ENCODE data around the gene LRRC36. TPM values are rescaled to one million over a fixed set of nuclear protein-coding genes. Genes with fewer than 3 reads are reported as not detected.

Gene LRRC36
- total RNA-seq, 1 experiment from 2014 or later: not detected

- Histone ChIP-seq H3K27ac (ENCODE audit: low read depth, low read length) (no peak overlapping the region), H3K27me3 (ENCODE audit: insufficient read depth, low read length) (no peaks in the 10 kb centered on the region), H3K9me2 (ENCODE audit: insufficient read depth) (no peaks in the 10 kb centered on the region), H4K20me1 (ENCODE audit: insufficient read depth) (no peaks in the 10 kb centered on the region), H3K4me3 (replicated peaks in 1 of 2; ENCODE audit: low read depth in 1 of 2, low read length in 2 of 2) (no peak overlapping the region), H3K9ac (ENCODE audit: low read length) (no peak overlapping the region), H3K4me1 (ENCODE audit: control insufficient read depth in 1 of 2, insufficient read depth in 2 of 2, low read length in 2 of 2) (peaks cover 23 to 35% of the 10 kb centered on the region in 2 experiments), H3K9me3 (ENCODE audit: control insufficient read depth in 1 of 2, insufficient read depth in 1 of 2, low read depth in 1 of 2, low read length in 2 of 2) (no peaks in the 10 kb centered on the region), H3K36me3 (ENCODE audit: control insufficient read depth in 1 of 2, insufficient read depth in 2 of 2, low read length in 2 of 2) (no peaks in the 10 kb centered on the region), H2AFZ (ENCODE audit: low read depth, low read length, poor library complexity, severe bottlenecking) (no peak overlapping the region), H3K79me2 (ENCODE audit: insufficient read depth, low read length) (no peaks in the 10 kb centered on the region), H3K4me2 (ENCODE audit: low read length) (no peak overlapping the region)
- no peak for TF ChIP-seq EGR1 (IDR thresholded peaks at IDR 0.05; ENCODE audit: low read depth)
- TF ChIP-seq ELF1 (IDR thresholded peaks at IDR 0.05; ENCODE audit: borderline replicate concordance, low read depth): no peak
- 0 out of 6 replicates have a peak, but pooled peaks of 1 of the 3 experiments have one; percentile 4 for TF ChIP-seq CTCF (IDR thresholded peaks at IDR 0.05 in 2 of 3, conservative IDR thresholded peaks at IDR 0.05 in 1 of 3; ENCODE audit: borderline replicate concordance in 1 of 3, insufficient read depth in 1 of 3, low read depth in 2 of 3, low read length in 2 of 3)
- ChIA-PET RAD21 (ENCODE audit: low non-redundant PET in 1 of 2, low total read pairs in 2 of 2, uncharacterized antibody in 2 of 2, unreplicated experiment in 2 of 2) (interaction anchor here in 1 of 2 experiments (0.9 kb wide), 1 partner anchor 140 kb away, joined by 5 read pairs; no protein-coding TSS in a partner anchor), CTCF (interaction anchor here (0.8 to 1.4 kb wide), 2 partner anchors 122 to 139 kb away, joined by 3 to 4 read pairs; no protein-coding TSS in a partner anchor), POLR2A (no interaction called here)
- intact Hi-C loops (cut with micrococcal nuclease): loop anchor here (5.0 kb wide), 1 partner anchor 138 kb away; no protein-coding TSS in a partner anchor
- DNase-seq (ENCODE audit: low read depth, low spot score): no peak
- ATAC-seq: no peak; the same call in 1 of the 2 replicates
- BruUV-seq (replicated peaks): no TSS peak
Measured at GRCh38 chr16:67399749-67400704, 73.4 kb downstream of the LRRC36 start.

GRCh38 chr16:67400901-67401300 lies 74.3 kb downstream of the LRRC36 start:
- RAD21 ChIA-PET (ENCODE audit: low non-redundant PET in 1 of 2, low total read pairs in 2 of 2, uncharacterized antibody in 2 of 2, unreplicated experiment in 2 of 2): no interaction called here
- H3K4me2 ChIP-seq (ENCODE audit: low read length): no peak overlapping the region
- H3K9me2 ChIP-seq (ENCODE audit: insufficient read depth): no peaks in the 10 kb centered on the region
- H3K79me2 ChIP-seq (ENCODE audit: insufficient read depth, low read length): no peaks in the 10 kb centered on the region
- no peaks in the 10 kb centered on the region for H3K27me3 ChIP-seq (ENCODE audit: insufficient read depth, low read length)
- BruUV-seq (replicated peaks): no TSS peak
- ATAC-seq: no peak
- H2AFZ ChIP-seq (ENCODE audit: low read depth, low read length, poor library complexity, severe bottlenecking): no peak overlapping the region
- H3K27ac ChIP-seq (ENCODE audit: low read depth, low read length): no peak overlapping the region
- CTCF ChIA-PET: interaction anchor here (0.6 kb wide), 1 partner anchor 52 kb away, joined by 3 read pairs; no protein-coding TSS in a partner anchor
- H3K36me3 ChIP-seq (ENCODE audit: control insufficient read depth in 1 of 2, insufficient read depth in 2 of 2, low read length in 2 of 2): no peaks in the 10 kb centered on the region
- TF ChIP-seq EZH2phosphoT487 (IDR thresholded peaks at IDR 0.05; ENCODE audit: borderline replicate concordance) (no peak), SRF (IDR thresholded peaks at IDR 0.05; ENCODE audit: low read depth) (no peak), ZNF274 (IDR thresholded peaks at IDR 0.05; ENCODE audit: low read depth, low read length) (no peak), MAX (IDR thresholded peaks at IDR 0.05) (no peak), POLR2AphosphoS5 (IDR thresholded peaks at IDR 0.05; ENCODE audit: low read depth, low read length) (no peak), CEBPB (IDR thresholded peaks at IDR 0.05; ENCODE audit: low read depth) (no peak), JUND (IDR thresholded peaks at IDR 0.05) (no peak), YY1 (IDR thresholded peaks at IDR 0.05; ENCODE audit: extremely low read depth, insufficient replicate concordance, low read depth, low read length) (no peak), TCF7L2 (IDR thresholded peaks at IDR 0.05; ENCODE audit: borderline replicate concordance, extremely low read depth, insufficient read depth, insufficient read length) (no peak), SP1 (IDR thresholded peaks at IDR 0.05; ENCODE audit: low read depth) (no peak), CBX3 (IDR thresholded peaks at IDR 0.05; ENCODE audit: low read depth) (no peak)
- no peaks in the 10 kb centered on the region for H4K20me1 ChIP-seq (ENCODE audit: insufficient read depth)
- no peak overlapping the region for H3K4me3 ChIP-seq (replicated peaks in 1 of 2; ENCODE audit: low read depth in 1 of 2, low read length in 2 of 2)
- DNase-seq (ENCODE audit: low read depth, low spot score): no peak
- no peaks in the 10 kb centered on the region for H3K9me3 ChIP-seq (ENCODE audit: control insufficient read depth in 1 of 2, insufficient read depth in 1 of 2, low read depth in 1 of 2, low read length in 2 of 2)
- intact Hi-C loops (cut with micrococcal nuclease): no loop called here
- H3K4me1 ChIP-seq (ENCODE audit: control insufficient read depth in 1 of 2, insufficient read depth in 2 of 2, low read length in 2 of 2): peaks cover 28 to 37% of the 10 kb centered on the region in 2 experiments
- POLR2A ChIA-PET: interaction anchor here (0.6 kb wide), 1 partner anchor 250 kb away, joined by 3 read pairs; the partner anchor contains the start of gene B3GNT9
- H3K9ac ChIP-seq (ENCODE audit: low read length): no peak overlapping the region
